ENCODE measurements around the gene DNM1L.

- peak; percentile 75 to 79 for TF ChIP-seq POLR2A (IDR thresholded peaks at IDR 0.05)
- TF ChIP-seq CTCF (IDR thresholded peaks at IDR 0.05): peak in 2 of 4 experiments; percentile 5 to 34
Observed at GRCh38 chr12:32679091-32679919, at the start of gene DNM1L.
